MM.1S (cell line): ENCODE measurements around the gene CCDC167.

ENCODE experiments used
- DNase-seq: peaks from one replicate; pipeline ENCODE4 v3.0.0-alpha.2; 2015
- H2AFZ ChIP-seq: fragments of 300-600 bp; sonication (generic); 2 replicates; pipeline ENCODE4 v1.6.0; 2016; ENCODE audit warnings: antibody characterized with exemption, low read length
- H3F3A ChIP-seq: fragments of 300-600 bp; sonication (generic); 2 replicates; pipeline ENCODE4 v1.6.1; 2016; ENCODE audit warnings: mild to moderate bottlenecking, antibody characterized with exemption, low read length, moderate library complexity, mixed read lengths; ENCODE audit not compliant: insufficient read depth
- H3K27ac ChIP-seq: fragments of 300-600 bp; sonication (generic); 2 replicates; pipeline ENCODE4 v1.5.1; 2016; ENCODE audit warnings: mild to moderate bottlenecking, low read length
- H3K27me3 ChIP-seq: fragments of 300-600 bp; sonication (generic); replicated peaks from 2 replicates; pipeline ENCODE4 v1.6.0; 2016; ENCODE audit warnings: low read length; ENCODE audit not compliant: insufficient read depth
- H3K36me3 ChIP-seq: fragments of 300-600 bp; sonication (generic); replicated peaks from 2 replicates; pipeline ENCODE4 v1.6.1; 2016; ENCODE audit warnings: mild to moderate bottlenecking, low read length, mixed read lengths; ENCODE audit not compliant: insufficient read depth
- H3K4me1 ChIP-seq: fragments of 300-600 bp; sonication (generic); 2 replicates; pipeline ENCODE4 v1.6.1; 2016; ENCODE audit warnings: low read length, mixed read lengths
- H3K4me2 ChIP-seq: fragments of 300-600 bp; sonication (generic); 2 replicates; pipeline ENCODE4 v1.6.0; 2016; ENCODE audit warnings: low read depth, low read length
- H3K4me3 ChIP-seq: fragments of 300-600 bp; sonication (generic); 2 replicates; pipeline ENCODE4 v1.5.1; 2016; ENCODE audit warnings: low read length, mixed read lengths
- H3K79me2 ChIP-seq: fragments of 300-600 bp; sonication (generic); 2 replicates; pipeline ENCODE4 v1.6.1; 2016; ENCODE audit warnings: mixed run types, low read length, mixed read lengths
- H3K9ac ChIP-seq: fragments of 300-600 bp; sonication (generic); 2 replicates; pipeline ENCODE4 v1.6.1; 2016; ENCODE audit warnings: low read length, mixed read lengths
- H3K9me2 ChIP-seq: fragments of 300-600 bp; sonication (generic); replicated peaks from 2 replicates; pipeline ENCODE4 v1.6.1; 2016; ENCODE audit warnings: mild to moderate bottlenecking, low read length, mixed read lengths; ENCODE audit not compliant: insufficient read depth
- H3K9me3 ChIP-seq: fragments of 300-600 bp; sonication (generic); replicated peaks from 2 replicates; pipeline ENCODE4 v1.6.1; 2016; ENCODE audit warnings: mild to moderate bottlenecking, low read length, mixed read lengths; ENCODE audit not compliant: insufficient read depth
- H4K20me1 ChIP-seq: fragments of 300-600 bp; sonication (generic); 2 replicates; pipeline ENCODE4 v1.6.1; 2016; ENCODE audit warnings: mild to moderate bottlenecking, low read length, moderate library complexity, mixed read lengths; ENCODE audit not compliant: insufficient read depth
- CTCF ChIP-seq: fragments of 300-600 bp; sonication (generic); IDR thresholded peaks from 2 replicates; pipeline ENCODE4 v1.5.1; 2016; ENCODE audit warnings: antibody characterized with exemption, low read length, mixed read lengths
- EZH2 ChIP-seq: fragments of 300-600 bp; sonication (generic); optimal IDR thresholded peaks from 2 replicates; pipeline ENCODE3; 2017; ENCODE audit warnings: low read depth, mild to moderate bottlenecking, antibody characterized with exemption, low read length, mixed read lengths
- EZH2phosphoT487 ChIP-seq: fragments of 300-600 bp; sonication (generic); IDR thresholded peaks from 2 replicates; pipeline ENCODE4 v1.6.1; 2018; ENCODE audit warnings: antibody characterized with exemption, low read length

The CCDC167 gene

DNA sequence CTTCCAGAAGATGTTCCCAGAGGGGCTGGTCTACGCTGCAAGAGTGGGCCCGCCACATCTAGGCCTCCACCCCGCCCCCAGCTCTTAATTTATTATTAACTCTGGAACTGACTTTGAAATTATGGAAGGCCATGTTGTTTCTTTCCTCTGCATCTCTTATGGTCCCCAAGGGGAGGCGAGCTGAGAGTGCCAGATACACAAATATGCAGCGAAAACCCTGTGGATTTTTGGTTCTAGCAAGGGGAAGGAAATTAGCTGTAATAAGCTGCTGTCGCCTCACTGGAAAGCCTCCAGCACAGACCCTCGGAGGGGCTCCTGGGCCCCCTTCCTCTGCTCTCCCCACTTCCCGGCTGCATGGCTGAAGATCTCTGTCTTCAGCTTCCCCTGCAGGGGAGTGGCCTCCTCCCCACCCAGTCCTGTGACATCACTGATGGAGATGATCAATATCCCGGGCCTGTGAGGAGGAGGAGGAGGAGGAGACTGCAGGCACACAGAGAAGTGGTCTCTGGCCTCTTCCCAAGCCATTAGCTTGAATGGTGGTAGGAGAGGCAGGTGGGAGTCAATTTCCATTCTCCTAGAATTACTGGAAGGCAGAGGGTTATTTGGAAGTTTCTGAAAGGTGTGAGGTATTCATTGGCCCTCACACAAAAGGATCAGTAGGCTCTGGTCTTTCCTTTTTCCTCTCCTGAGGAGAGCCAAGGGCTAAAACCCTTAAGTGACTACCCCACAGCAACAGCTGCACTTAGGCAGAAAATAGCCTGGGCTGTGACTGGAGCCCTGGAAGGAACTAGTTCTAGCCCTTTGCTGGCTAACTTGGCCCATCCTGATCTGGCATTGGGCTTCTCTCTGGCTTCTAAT is 39.7 kb upstream of the CCDC167 start:
- no peaks in the 10 kb centered on the region for H3K9me3 ChIP-seq
- no peaks in the 10 kb centered on the region for H4K20me1 ChIP-seq
- H3K4me1 ChIP-seq = no peaks in the 10 kb centered on the region
- no peak overlapping the region for H3K27ac ChIP-seq
- H2AFZ ChIP-seq = no peak overlapping the region
- H3K36me3 ChIP-seq = no peaks in the 10 kb centered on the region
- TF ChIP-seq EZH2 (no peak), CTCF (no peak), EZH2phosphoT487 (no peak)
- H3K79me2 ChIP-seq = no peaks in the 10 kb centered on the region
- H3K27me3 ChIP-seq = peaks cover 32% of the 10 kb centered on the region
- H3K9me2 ChIP-seq = no peaks in the 10 kb centered on the region
- H3K4me3 ChIP-seq = no peak overlapping the region
- no peak for DNase-seq
- no peaks in the 10 kb centered on the region for H3F3A ChIP-seq
- no peak overlapping the region for H3K9ac ChIP-seq
- H3K4me2 ChIP-seq = no peak overlapping the region

DNA sequence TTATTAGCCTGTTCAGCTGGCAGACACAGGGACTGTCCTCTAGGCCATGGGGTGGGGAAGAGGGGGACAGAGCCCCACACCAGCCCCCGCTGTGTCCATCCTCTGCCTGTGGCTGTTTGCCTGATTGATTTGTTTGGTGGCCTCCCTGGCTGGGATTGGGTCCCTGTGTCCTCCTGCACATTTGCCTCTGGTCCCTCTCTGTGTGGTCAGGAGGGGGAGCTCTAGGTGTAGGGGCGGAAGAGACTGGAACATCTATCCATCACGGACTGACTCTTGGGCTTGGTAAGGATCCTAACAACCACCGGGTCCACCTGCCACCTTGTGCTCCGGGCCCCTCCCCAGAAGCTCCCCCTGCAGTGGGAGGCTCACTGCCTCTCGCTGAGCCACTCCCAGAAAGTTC is 38.4 kb upstream of the CCDC167 start:
- H3K4me1 ChIP-seq = no peaks in the 10 kb centered on the region
- peaks cover 39% of the 10 kb centered on the region for H3K27me3 ChIP-seq
- H3K27ac ChIP-seq = no peak overlapping the region
- H3K9me2 ChIP-seq = no peaks in the 10 kb centered on the region
- no peaks in the 10 kb centered on the region for H3K79me2 ChIP-seq
- no peak overlapping the region for H2AFZ ChIP-seq
- TF ChIP-seq EZH2phosphoT487 = no peak
- TF ChIP-seq EZH2 = no peak
- TF ChIP-seq CTCF = peak; percentile 42
- H3K36me3 ChIP-seq = no peaks in the 10 kb centered on the region
- no peak overlapping the region for H3K9ac ChIP-seq
- DNase-seq = no peak
- H3K9me3 ChIP-seq = no peaks in the 10 kb centered on the region
- no peaks in the 10 kb centered on the region for H3F3A ChIP-seq
- H3K4me2 ChIP-seq = no peak overlapping the region
- H3K4me3 ChIP-seq = no peak overlapping the region
- H4K20me1 ChIP-seq = no peaks in the 10 kb centered on the region

DNA sequence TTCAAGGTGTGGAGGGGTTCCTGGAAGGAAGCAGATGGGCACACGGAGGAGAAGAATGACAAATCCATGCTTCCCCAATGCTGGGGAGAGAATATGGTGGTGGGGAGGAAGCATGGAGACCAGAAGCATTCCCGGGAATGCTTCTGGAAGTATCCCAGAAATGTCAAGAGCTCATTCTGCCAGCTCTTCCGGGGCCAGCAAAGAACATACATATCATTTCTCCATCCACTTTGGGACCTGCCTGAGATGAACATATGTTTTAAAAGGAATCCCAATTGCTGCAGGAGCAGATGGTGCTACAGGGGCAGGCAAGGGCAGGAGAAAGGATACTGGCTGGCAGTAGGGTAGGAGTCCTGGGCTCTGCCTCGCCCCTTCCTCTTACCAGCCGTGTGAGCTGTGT is 37.9 kb upstream of the CCDC167 start:
- H4K20me1 ChIP-seq = no peaks in the 10 kb centered on the region
- no peak overlapping the region for H3K9ac ChIP-seq
- peaks cover 39% of the 10 kb centered on the region for H3K27me3 ChIP-seq
- H3K4me3 ChIP-seq = no peak overlapping the region
- no peaks in the 10 kb centered on the region for H3K4me1 ChIP-seq
- no peak for DNase-seq
- no peaks in the 10 kb centered on the region for H3K9me3 ChIP-seq
- no peak overlapping the region for H3K27ac ChIP-seq
- H3K36me3 ChIP-seq = no peaks in the 10 kb centered on the region
- TF ChIP-seq EZH2phosphoT487 (no peak), CTCF (no peak), EZH2 (no peak)
- no peak overlapping the region for H2AFZ ChIP-seq
- no peaks in the 10 kb centered on the region for H3K9me2 ChIP-seq
- no peaks in the 10 kb centered on the region for H3F3A ChIP-seq
- H3K4me2 ChIP-seq = no peak overlapping the region
- no peaks in the 10 kb centered on the region for H3K79me2 ChIP-seq
